ENCODE results near the gene ZBTB33. TPM values are rescaled to one million over a fixed set of nuclear protein-coding genes. Genes with fewer than 3 reads are reported as not detected.

The ZBTB33 gene
- total RNA-seq (2016; rRNA removed; fragmentation: Illumina TruSeq; extraction: Trizol) (20.2 and 36.2 TPM in 2 replicates), polyA plus RNA-seq (2011; rRNA removed) (5.7 and 6.5 TPM in 2 replicates), polyA minus RNA-seq (2011; rRNA and poly(A)+ RNA removed; ENCODE audit: low replicate concordance) (7.5 and 15.3 TPM in 2 replicates), Bru-seq, nascent RNA (percentile 90 among the genes with signal in this experiment), BruChase-seq, experiment 1, labeled RNA remaining after a 6-hour chase (percentile 96 among the genes with signal in this experiment), BruChase-seq, experiment 2, labeled RNA remaining after a 2-hour chase (percentile 98 among the genes with signal in this experiment)
- 1.4 and 1.7 TPM in 2 replicates for total RNA-seq (2016; cell fraction: cytosol; rRNA removed; fragmentation: Illumina TruSeq; extraction: Trizol; ENCODE audit: low read depth)
- total RNA-seq (2016; cell fraction: insoluble cytoplasmic fraction; rRNA removed; fragmentation: Illumina TruSeq; extraction: Trizol), result 19.7 and 35.0 TPM in 2 replicates
- total RNA-seq (2016; cell fraction: membrane; rRNA removed; fragmentation: Illumina TruSeq; extraction: Trizol), result 7.5 and 8.5 TPM in 2 replicates
- total RNA-seq (2016; cell fraction: nucleus; rRNA removed; fragmentation: Illumina TruSeq; extraction: Trizol), result 20.0 and 21.0 TPM in 2 replicates
- polyA plus RNA-seq (2011; cell fraction: cytosol; rRNA removed), result 2.2 and 4.1 TPM in 2 replicates
- polyA plus RNA-seq (2011; cell fraction: nucleus; rRNA removed), result 3.3 and 6.2 TPM in 2 replicates
- 10.2 and 10.9 TPM in 2 replicates for polyA plus RNA-seq (2012)
- 0.65 and 0.86 TPM in 2 replicates for polyA plus RNA-seq (2016; cell fraction: cytosol; fragmentation: Illumina TruSeq; extraction: Trizol; ENCODE audit: low read depth)
- 29.1 and 30.2 TPM in 2 replicates for polyA plus RNA-seq (2016; cell fraction: insoluble cytoplasmic fraction; fragmentation: Illumina TruSeq; extraction: Trizol; ENCODE audit: low read depth)
- polyA plus RNA-seq (2016; cell fraction: membrane; fragmentation: Illumina TruSeq; extraction: Trizol; ENCODE audit: low read depth), result 3.3 and 4.2 TPM in 2 replicates
- 20.6 and 21.7 TPM in 2 replicates for polyA plus RNA-seq (2016; cell fraction: nucleus; fragmentation: Illumina TruSeq; extraction: Trizol; ENCODE audit: insufficient read depth, low read depth)
- 13.4 and 17.0 TPM in 2 replicates for polyA minus RNA-seq (2011; cell fraction: cytosol; rRNA and poly(A)+ RNA removed)
- 12.9 and 15.8 TPM in 2 replicates for polyA minus RNA-seq (2011; cell fraction: nucleus; rRNA and poly(A)+ RNA removed)
- long read RNA-seq, experiment 1, full-length matches to known transcripts, result 4 of 5 reads
- long read RNA-seq, experiment 1, partial matches to known transcripts, result 0 of 5 reads
- long read RNA-seq, experiment 1, other reads (novel, unspliced or antisense), result 1 of 5 reads
- long read RNA-seq, experiment 2, partial matches to known transcripts, result 0 of 34 reads
- long read RNA-seq, experiment 2, other reads (novel, unspliced or antisense), result 34 of 34 reads

- peak within 1 kb of the TSS; percentile 65 for H3K4me2 ChIP-seq (ENCODE audit: low read depth, low read length)
- intact Hi-C loops (cut with micrococcal nuclease; ENCODE audit: unreplicated experiment), result loop anchor here (1.0 to 5.0 kb wide), 3 partner anchors 37 to 363 kb away; no protein-coding TSS in a partner anchor
- H3K9ac ChIP-seq (ENCODE audit: insufficient read depth, low read depth, low read length), result peak within 1 kb of the TSS; percentile 89
- no peaks in the 10 kb centered on the region for H3K9me3 ChIP-seq (ENCODE audit: low read length)
- CTCF ChIA-PET (ENCODE audit: low intra/inter-chr PET ratio, low total read pairs), result no interaction called here
- H2AFZ ChIP-seq (ENCODE audit: low read length), result peak within 1 kb of the TSS; percentile 72
- peaks cover 23% of the 10 kb centered on the region for H3K79me2 ChIP-seq (ENCODE audit: insufficient read depth, low read length)
- in situ Hi-C loops (cut with HindIII; ENCODE audit: extremely low pct_ligation_motif_present, low pct_unique_long_range_greater_than_20kb), result no loop called here
- H3K27me3 ChIP-seq (ENCODE audit: control insufficient read depth in 1 of 2, insufficient read depth in 2 of 2, low read length in 2 of 2), result no peaks in the 10 kb centered on the region
- peak within 1 kb of the TSS; percentile 86 for H3K27ac ChIP-seq (ENCODE audit: extremely low read length, insufficient read depth, low read length)
- H4K20me1 ChIP-seq (ENCODE audit: insufficient read depth, low read length), result no peaks in the 10 kb centered on the region
- ATAC-seq, result peak; percentile 99
- POLR2A ChIA-PET, result interaction anchor here (0.8 to 1.5 kb wide), 3 partner anchors 37 to 310 kb away, joined by 4 read pairs; partner anchors contain the start of gene CUL4B
- H3K4me3 ChIP-seq (replicated peaks in 1 of 3; ENCODE audit: insufficient read depth in 1 of 3, low read depth in 2 of 3, low read length in 3 of 3), result peak within 1 kb of the TSS; percentile 80 to 82 (median 80)
- peaks cover 0 to 16% of the 10 kb centered on the region in 2 experiments; a peak in 1 of 5 replicates for H3K36me3 ChIP-seq (replicated peaks in 1 of 2; ENCODE audit: control insufficient read depth in 1 of 2, insufficient read depth in 2 of 2, low read length in 2 of 2)
- 2% methylated on average over 19 of the region's 75 CpGs for WGBS (ENCODE audit: low lambda C conversion rate)
- DNase-seq (ENCODE audit: low spot score), result peak; percentile 86
- no TSS peak for BruUV-seq (replicated peaks)
- peaks cover 18% of the 10 kb centered on the region for H3K4me1 ChIP-seq (ENCODE audit: insufficient read depth, low read length)
- peak; percentile 95 for FAIRE-seq
- TF ChIP-seq HMGA1 (CRISPR knock-in tag; conservative IDR thresholded peaks at IDR 0.05) (no peak), ZNF143 (CRISPR knock-in tag; IDR thresholded peaks at IDR 0.05) (no peak), KAT7 (CRISPR knock-in tag; IDR thresholded peaks at IDR 0.05; ENCODE audit: borderline replicate concordance) (no peak), TCF7 (IDR thresholded peaks at IDR 0.05; ENCODE audit: low read depth) (no peak), ZNF607 (CRISPR knock-in tag; IDR thresholded peaks at IDR 0.05; ENCODE audit: borderline replicate concordance) (no peak), CCDC6 (CRISPR knock-in tag; IDR thresholded peaks at IDR 0.05) (no peak), RXRB (CRISPR knock-in tag; IDR thresholded peaks at IDR 0.05; ENCODE audit: borderline replicate concordance) (no peak), SP4 (CRISPR knock-in tag; IDR thresholded peaks at IDR 0.05) (no peak), ZNF367 (CRISPR knock-in tag; IDR thresholded peaks at IDR 0.05; ENCODE audit: borderline replicate concordance) (no peak), KDM6A (CRISPR knock-in tag; IDR thresholded peaks at IDR 0.05; ENCODE audit: low read depth) (no peak), MED13 (CRISPR knock-in tag; IDR thresholded peaks at IDR 0.05) (no peak), ELK4 (CRISPR knock-in tag; IDR thresholded peaks at IDR 0.05; ENCODE audit: borderline replicate concordance) (no peak), ZSCAN20 (CRISPR knock-in tag; IDR thresholded peaks at IDR 0.05; ENCODE audit: borderline replicate concordance) (no peak), ZNF136 (CRISPR knock-in tag; IDR thresholded peaks at IDR 0.05; ENCODE audit: low read depth) (no peak), CBX1 (IDR thresholded peaks at IDR 0.05; ENCODE audit: low read depth) (no peak), DNMT3B (CRISPR knock-in tag; conservative IDR thresholded peaks at IDR 0.05) (no peak), ZNF251 (CRISPR knock-in tag; IDR thresholded peaks at IDR 0.05) (no peak), IRF9 (CRISPR knock-in tag; IDR thresholded peaks at IDR 0.05; ENCODE audit: borderline replicate concordance) (no peak)
These were observed at the start of gene ZBTB33 for GRCh38 chrX:120250522-120251271. Gene ZBTB33 (plus strand): TSS chrX:120250812. CDS start chrX:120253416, 2,604 bp downstream.

All from HepG2 (cell line).